ENCODE data around the gene CTAG2. TPM values are rescaled to one million over a fixed set of nuclear protein-coding genes. Genes with fewer than 3 reads are reported as not detected.
"Not testable (repeated sequence)": the region's sequence is repeated elsewhere in the genome, so short reads cannot be mapped to it uniquely, and the experiment has no call there.

CTAG2 gene
- total RNA-seq, 2 donors from 2014 or later = 15.4 TPM; not detected in 1

GRCh38 chrX:154633661-154634060, 19.7 kb downstream of the CTAG2 start:
- no CpG with 5 or more reads among the region's 11 CpGs for WGBS
- not testable (repeated sequence) for H3K36me3 ChIP-seq

GRCh38 chrX:154630949-154631348, 22.4 kb downstream of the CTAG2 start:
- H3K9me3 ChIP-seq; intact Hi-C loops (cut with DNase I); H3K36me3 ChIP-seq; H3K27me3 ChIP-seq (replicated peaks; ENCODE audit: insufficient read depth); H3K4me3 ChIP-seq; H3K27ac ChIP-seq; DNase-seq (ENCODE audit: low spot score); H3K4me1 ChIP-seq (replicated peaks): not testable (repeated sequence)
- no CpG with 5 or more reads among the region's 11 CpGs for WGBS

More at GRCh38 chrX:154633661-154634060, 19.7 kb downstream of the CTAG2 start:
- intact Hi-C loops (cut with DNase I); H3K9me3 ChIP-seq; H3K27ac ChIP-seq; H3K27me3 ChIP-seq (replicated peaks; ENCODE audit: insufficient read depth); H3K4me3 ChIP-seq; DNase-seq (ENCODE audit: low spot score); H3K4me1 ChIP-seq (replicated peaks): not testable (repeated sequence)

GRCh38 chrX:154628960-154629359, 24.4 kb downstream of the CTAG2 start:
- intact Hi-C loops (cut with DNase I) = not testable (repeated sequence)
- WGBS = no CpG with 5 or more reads among the region's 5 CpGs

GRCh38 chrX:154620767-154621414, 32.5 kb downstream of the CTAG2 start:
- WGBS = no CpG with 5 or more reads among the region's 11 CpGs
- H3K36me3 ChIP-seq; H3K27me3 ChIP-seq (replicated peaks; ENCODE audit: insufficient read depth); H3K9me3 ChIP-seq; H3K4me3 ChIP-seq; H3K27ac ChIP-seq; H3K4me1 ChIP-seq (replicated peaks); DNase-seq (ENCODE audit: low spot score); intact Hi-C loops (cut with DNase I): not testable (repeated sequence)

More at GRCh38 chrX:154628960-154629359, 24.4 kb downstream of the CTAG2 start:
- H3K4me3 ChIP-seq; H3K9me3 ChIP-seq; H3K27me3 ChIP-seq (replicated peaks; ENCODE audit: insufficient read depth); H3K27ac ChIP-seq; DNase-seq (ENCODE audit: low spot score); H3K36me3 ChIP-seq; H3K4me1 ChIP-seq (replicated peaks): not testable (repeated sequence)

GRCh38 chrX:154619182-154619581, 34.2 kb downstream of the CTAG2 start, which contains the start of gene CTAG1B:
Gene CTAG1B (minus strand): TSS chrX:154619282. CDS start chrX:154619218, 64 bp downstream.
- H3K4me1 ChIP-seq (replicated peaks); H3K36me3 ChIP-seq; H3K9me3 ChIP-seq; H3K27ac ChIP-seq; DNase-seq (ENCODE audit: low spot score); H3K4me3 ChIP-seq; intact Hi-C loops (cut with DNase I); H3K27me3 ChIP-seq (replicated peaks; ENCODE audit: insufficient read depth): not testable (repeated sequence)
- WGBS = no CpG with 5 or more reads among the region's 28 CpGs

GRCh38 chrX:154613586-154613985, 39.8 kb downstream of the CTAG2 start:
- H3K36me3 ChIP-seq; DNase-seq (ENCODE audit: low spot score); H3K9me3 ChIP-seq; H3K27me3 ChIP-seq (replicated peaks; ENCODE audit: insufficient read depth); H3K27ac ChIP-seq; H3K4me1 ChIP-seq (replicated peaks); H3K4me3 ChIP-seq; intact Hi-C loops (cut with DNase I): not testable (repeated sequence)
- 7% methylated on average over 6 of the region's 12 CpGs for WGBS

- intact Hi-C loops (cut with DNase I); DNase-seq (ENCODE audit: low spot score); H3K36me3 ChIP-seq; H3K9me3 ChIP-seq; H3K27ac ChIP-seq; H3K27me3 ChIP-seq (replicated peaks; ENCODE audit: insufficient read depth); H3K4me1 ChIP-seq (replicated peaks); H3K4me3 ChIP-seq: not testable (repeated sequence)
- 94% methylated on average over 12 of the region's 12 CpGs for WGBS
These were observed 42.2 kb downstream of the CTAG2 start for GRCh38 chrX:154611146-154611545.

- 85% methylated on average over 12 of the region's 12 CpGs for WGBS
- DNase-seq (ENCODE audit: low spot score); H3K9me3 ChIP-seq; H3K4me1 ChIP-seq (replicated peaks); H3K27me3 ChIP-seq (replicated peaks; ENCODE audit: insufficient read depth); H3K4me3 ChIP-seq; intact Hi-C loops (cut with DNase I); H3K36me3 ChIP-seq; H3K27ac ChIP-seq: not testable (repeated sequence)
These were observed 44.6 kb downstream of the CTAG2 start for GRCh38 chrX:154608823-154609222.

GRCh38 chrX:154607976-154608375, 45.4 kb downstream of the CTAG2 start:
- H3K36me3 ChIP-seq; intact Hi-C loops (cut with DNase I); H3K9me3 ChIP-seq; H3K27ac ChIP-seq; H3K27me3 ChIP-seq (replicated peaks; ENCODE audit: insufficient read depth); H3K4me1 ChIP-seq (replicated peaks); DNase-seq (ENCODE audit: low spot score); H3K4me3 ChIP-seq: not testable (repeated sequence)
- 76% methylated on average over 8 of the region's 11 CpGs for WGBS
